OCI-LY3 (cell line): ENCODE data around the gene NDUFA12.

Experiments
- CTCF ChIP-seq: fragments of 200-600, 300-600 bp; sonication (generic); IDR thresholded peaks from 2 replicates; pipeline ENCODE4 v1.5.1; 2014; ENCODE audit warnings: antibody characterized with exemption, low read length, low read depth
- EZH2phosphoT487 ChIP-seq: fragments of 200-600 bp; shearing (Covaris generic); IDR thresholded peaks from 2 replicates; pipeline ENCODE4 v1.6.1; 2018; ENCODE audit warnings: antibody characterized with exemption, mixed run types, low read depth

GRCh38 chr12:94980577-94980976 is 22.9 kb downstream of the NDUFA12 start:
- TF ChIP-seq CTCF, result peak; percentile 47
- no peak for TF ChIP-seq EZH2phosphoT487
